ENCODE data around the gene HOXC9. TPM values are rescaled to one million over a fixed set of nuclear protein-coding genes. Genes with fewer than 3 reads are reported as not detected.

The HOXC9 gene
- total and polyA plus RNA-seq, 4 donors = not detected

- Histone ChIP-seq H3K9me3 (ENCODE audit: control insufficient read depth in 4 of 4, low read length in 3 of 4) (peaks cover 0 to 3% (median 0%) of the 10 kb centered on the region in 4 donors), H3K27ac (ENCODE audit: low read depth in 1 of 2, low read length in 2 of 2) (no peak within 1 kb of the TSS), H3K27me3 (ENCODE audit: control insufficient read depth in 4 of 4, insufficient read depth in 4 of 4, low read length in 3 of 4) (peaks cover 14 to 26% (median 21%) of the 10 kb centered on the region in 4 donors), H3K36me3 (ENCODE audit: control insufficient read depth in 4 of 4, insufficient read depth in 3 of 4, low read depth in 1 of 4, low read length in 3 of 4) (no peaks in the 10 kb centered on the region), H3K9ac (ENCODE audit: low read depth in 1 of 2, low read length in 2 of 2) (no peak within 1 kb of the TSS), H3K4me3 (ENCODE audit: low read depth in 1 of 3, low read length in 3 of 3) (peak within 1 kb of the TSS in 1 of 3 donors; percentile 7), H3K4me1 (ENCODE audit: control insufficient read depth in 4 of 4, insufficient read depth in 4 of 4, low read length in 3 of 4) (peaks cover 0 to 20% (median 4%) of the 10 kb centered on the region in 4 donors)
- DNase-seq (ENCODE audit: low spot score) = peak; percentile 62
- TF ChIP-seq, protein P1, sequence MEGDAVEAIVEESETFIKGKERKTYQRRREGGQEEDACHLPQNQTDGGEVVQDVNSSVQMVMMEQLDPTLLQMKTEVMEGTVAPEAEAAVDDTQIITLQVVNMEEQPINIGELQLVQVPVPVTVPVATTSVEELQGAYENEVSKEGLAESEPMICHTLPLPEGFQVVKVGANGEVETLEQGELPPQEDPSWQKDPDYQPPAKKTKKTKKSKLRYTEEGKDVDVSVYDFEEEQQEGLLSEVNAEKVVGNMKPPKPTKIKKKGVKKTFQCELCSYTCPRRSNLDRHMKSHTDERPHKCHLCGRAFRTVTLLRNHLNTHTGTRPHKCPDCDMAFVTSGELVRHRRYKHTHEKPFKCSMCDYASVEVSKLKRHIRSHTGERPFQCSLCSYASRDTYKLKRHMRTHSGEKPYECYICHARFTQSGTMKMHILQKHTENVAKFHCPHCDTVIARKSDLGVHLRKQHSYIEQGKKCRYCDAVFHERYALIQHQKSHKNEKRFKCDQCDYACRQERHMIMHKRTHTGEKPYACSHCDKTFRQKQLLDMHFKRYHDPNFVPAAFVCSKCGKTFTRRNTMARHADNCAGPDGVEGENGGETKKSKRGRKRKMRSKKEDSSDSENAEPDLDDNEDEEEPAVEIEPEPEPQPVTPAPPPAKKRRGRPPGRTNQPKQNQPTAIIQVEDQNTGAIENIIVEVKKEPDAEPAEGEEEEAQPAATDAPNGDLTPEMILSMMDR (IDR thresholded peaks at IDR 0.05; ENCODE audit: low read depth, low read length, missing input control) = peak; percentile 93
- no peak for TF ChIP-seq TAF1 (conservative IDR thresholded peaks at IDR 0.05)
- peak; percentile 80 to 83 for TF ChIP-seq RAD21 (IDR thresholded peaks at IDR 0.05)
- 6% methylated on average over 12 of the region's 12 CpGs for WGBS
Measured at GRCh38 chr12:54032627-54033100, 32.7 kb downstream of the HOXC9 start, which contains the start of gene HOXC5. HOXC5 (plus strand) TSS chr12:54033050; CDS start chr12:54033123, 73 bp downstream.

DNA sequence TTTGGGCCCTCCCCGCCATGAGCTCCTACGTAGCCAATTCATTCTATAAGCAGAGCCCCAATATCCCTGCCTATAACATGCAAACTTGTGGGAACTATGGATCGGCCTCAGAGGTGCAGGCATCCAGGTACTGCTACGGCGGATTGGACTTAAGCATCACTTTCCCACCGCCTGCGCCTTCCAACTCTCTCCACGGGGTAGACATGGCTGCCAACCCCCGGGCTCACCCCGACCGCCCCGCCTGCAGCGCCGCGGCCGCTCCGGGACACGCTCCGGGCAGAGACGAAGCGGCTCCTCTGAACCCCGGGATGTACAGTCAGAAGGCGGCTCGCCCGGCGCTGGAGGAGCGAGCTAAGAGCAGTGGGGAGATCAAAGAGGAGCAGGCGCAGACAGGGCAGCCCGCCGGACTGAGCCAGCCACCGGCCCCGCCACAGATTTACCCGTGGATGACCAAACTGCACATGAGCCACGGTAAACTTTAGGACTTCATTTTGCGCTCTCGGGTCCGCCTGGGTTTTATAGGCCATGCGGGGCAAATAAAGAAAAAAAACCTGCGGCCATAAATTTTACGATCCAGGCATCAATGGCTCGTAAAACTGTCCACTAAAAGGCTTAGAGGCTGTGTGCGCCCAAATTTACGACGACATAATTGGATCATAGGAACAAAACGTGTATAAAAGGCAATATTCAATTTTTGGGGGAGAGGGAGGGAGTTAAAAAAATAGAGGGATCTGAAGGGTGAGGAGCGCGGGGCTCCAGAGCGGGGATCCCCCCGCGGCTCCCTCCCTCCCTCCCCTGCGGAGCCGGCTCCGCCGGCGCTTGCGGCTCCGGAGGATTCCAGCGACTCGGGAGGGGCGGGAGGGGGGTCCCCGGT, 33.4 kb downstream of the HOXC9 start:
- Histone ChIP-seq H3K9ac (ENCODE audit: low read depth in 1 of 2, low read length in 2 of 2) (no peak overlapping the region), H3K4me3 (ENCODE audit: low read depth in 1 of 3, low read length in 3 of 3) (peak overlapping the region in 1 of 3 donors; percentile 7), H3K36me3 (ENCODE audit: control insufficient read depth in 4 of 4, insufficient read depth in 3 of 4, low read depth in 1 of 4, low read length in 3 of 4) (no peaks in the 10 kb centered on the region), H3K4me1 (ENCODE audit: control insufficient read depth in 4 of 4, insufficient read depth in 4 of 4, low read length in 3 of 4) (peaks cover 0 to 20% (median 4%) of the 10 kb centered on the region in 4 donors), H3K27me3 (ENCODE audit: control insufficient read depth in 4 of 4, insufficient read depth in 4 of 4, low read length in 3 of 4) (peaks cover 14 to 29% (median 23%) of the 10 kb centered on the region in 4 donors), H3K27ac (ENCODE audit: low read depth in 1 of 2, low read length in 2 of 2) (no peak overlapping the region), H3K9me3 (ENCODE audit: control insufficient read depth in 4 of 4, low read length in 3 of 4) (peaks cover 0 to 3% (median 0%) of the 10 kb centered on the region in 4 donors)
- WGBS = 5% methylated on average over 61 of the region's 61 CpGs
- no peak for DNase-seq (ENCODE audit: low spot score)
- TF ChIP-seq GABPA (IDR thresholded peaks at IDR 0.05 in 1 of 2, conservative IDR thresholded peaks at IDR 0.05 in 1 of 2) = no peak
- TF ChIP-seq RXRA (IDR thresholded peaks at IDR 0.05) = no peak
- TF ChIP-seq YY1 (IDR thresholded peaks at IDR 0.05) = no peak
- no peak for TF ChIP-seq EGR1 (IDR thresholded peaks at IDR 0.05; ENCODE audit: low read depth in 2 of 2)
- no peak for TF ChIP-seq RAD21 (IDR thresholded peaks at IDR 0.05)
- TF ChIP-seq, protein P2, sequence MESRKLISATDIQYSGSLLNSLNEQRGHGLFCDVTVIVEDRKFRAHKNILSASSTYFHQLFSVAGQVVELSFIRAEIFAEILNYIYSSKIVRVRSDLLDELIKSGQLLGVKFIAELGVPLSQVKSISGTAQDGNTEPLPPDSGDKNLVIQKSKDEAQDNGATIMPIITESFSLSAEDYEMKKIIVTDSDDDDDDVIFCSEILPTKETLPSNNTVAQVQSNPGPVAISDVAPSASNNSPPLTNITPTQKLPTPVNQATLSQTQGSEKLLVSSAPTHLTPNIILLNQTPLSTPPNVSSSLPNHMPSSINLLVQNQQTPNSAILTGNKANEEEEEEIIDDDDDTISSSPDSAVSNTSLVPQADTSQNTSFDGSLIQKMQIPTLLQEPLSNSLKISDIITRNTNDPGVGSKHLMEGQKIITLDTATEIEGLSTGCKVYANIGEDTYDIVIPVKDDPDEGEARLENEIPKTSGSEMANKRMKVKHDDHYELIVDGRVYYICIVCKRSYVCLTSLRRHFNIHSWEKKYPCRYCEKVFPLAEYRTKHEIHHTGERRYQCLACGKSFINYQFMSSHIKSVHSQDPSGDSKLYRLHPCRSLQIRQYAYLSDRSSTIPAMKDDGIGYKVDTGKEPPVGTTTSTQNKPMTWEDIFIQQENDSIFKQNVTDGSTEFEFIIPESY (IDR thresholded peaks at IDR 0.05) = no peak
- TF ChIP-seq SP1 (IDR thresholded peaks at IDR 0.05) = no peak
- TF ChIP-seq TAF1 (conservative IDR thresholded peaks at IDR 0.05) = no peak
- TF ChIP-seq NR2F2 (IDR thresholded peaks at IDR 0.05) = no peak
- TF ChIP-seq JUND (IDR thresholded peaks at IDR 0.05) = no peak
- TF ChIP-seq, protein P1 (IDR thresholded peaks at IDR 0.05; ENCODE audit: low read depth, low read length, missing input control) = no peak
- TF ChIP-seq, protein P3, sequence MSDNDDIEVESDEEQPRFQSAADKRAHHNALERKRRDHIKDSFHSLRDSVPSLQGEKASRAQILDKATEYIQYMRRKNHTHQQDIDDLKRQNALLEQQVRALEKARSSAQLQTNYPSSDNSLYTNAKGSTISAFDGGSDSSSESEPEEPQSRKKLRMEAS (IDR thresholded peaks at IDR 0.05) = no peak

Data from liver (tissue), 9 donors.